DND-41 (cell line): ENCODE data around the gene IL6R.

Experiments
- ATAC-seq: fragments of 200-7000 bp; cut with Tn5 transposase; 3 replicates; pipeline ENCODE4 v1.9.1; 2021; ENCODE audit warnings: low read depth; ENCODE audit not compliant: insufficient read depth
- DNase-seq: peaks from one replicate; pipeline ENCODE4 v3.0.0-alpha.2; 2020
- H2AFZ ChIP-seq: 2 replicates; pipeline ENCODE4 v1.6.0; 2012; ENCODE audit warnings: low read depth, low read length
- H3K27ac ChIP-seq: 2 replicates; pipeline ENCODE4 v1.5.1; 2012; ENCODE audit warnings: low read length, inconsistent platforms
- H3K27me3 ChIP-seq: fragments of 200-600 bp; sonication (generic); 2 replicates; pipeline ENCODE4 v1.6.0; 2012; ENCODE audit warnings: low read length, mild to moderate bottlenecking, inconsistent platforms; ENCODE audit not compliant: insufficient read depth, poor library complexity
- H3K36me3 ChIP-seq: 2 replicates; pipeline ENCODE4 v1.5.1; 2012; ENCODE audit warnings: low read length, inconsistent platforms; ENCODE audit not compliant: insufficient read depth
- H3K4me1 ChIP-seq: 2 replicates; pipeline ENCODE4 v1.5.1; 2012; ENCODE audit warnings: mild to moderate bottlenecking, low read length; ENCODE audit not compliant: insufficient read depth
- H3K4me2 ChIP-seq: 2 replicates; pipeline ENCODE4 v1.6.0; 2012; ENCODE audit warnings: mild to moderate bottlenecking, moderate library complexity, low read length, inconsistent platforms; ENCODE audit not compliant: insufficient read depth
- H3K4me3 ChIP-seq, 2 experiments: fragments of 200-600 bp in 1 of 2; shearing (Covaris generic) in 1 of 2; 2 replicates each; pipeline ENCODE4 v1.5.1; 2012 to 2016; ENCODE audit warnings: inconsistent platforms in 2 of 2, low read length in 2 of 2, mild to moderate bottlenecking in 2 of 2, low read depth in 1 of 2, moderate library complexity in 1 of 2
- H3K79me2 ChIP-seq: 2 replicates; pipeline ENCODE4 v1.6.0; 2012; ENCODE audit warnings: low read length, inconsistent platforms; ENCODE audit not compliant: insufficient read depth
- H3K9ac ChIP-seq: 2 replicates; pipeline ENCODE4 v1.6.0; 2012; ENCODE audit warnings: low read depth, mild to moderate bottlenecking, inconsistent platforms, low read length, moderate library complexity
- H3K9me3 ChIP-seq: 2 replicates; pipeline ENCODE4 v1.5.1; 2012; ENCODE audit warnings: low read length, moderate library complexity, mild to moderate bottlenecking, inconsistent platforms; ENCODE audit not compliant: insufficient read depth, severe bottlenecking
- H4K20me1 ChIP-seq: 2 replicates; pipeline ENCODE4 v1.6.0; 2012; ENCODE audit warnings: low read length; ENCODE audit not compliant: insufficient read depth
- CTCF ChIP-seq: IDR thresholded peaks from 2 replicates; pipeline ENCODE4 v1.5.1; 2012; ENCODE audit warnings: borderline replicate concordance, low read length, moderate library complexity, mild to moderate bottlenecking; ENCODE audit not compliant: poor library complexity, severe bottlenecking; ENCODE audit errors: extremely low read depth
- EZH2 ChIP-seq: IDR thresholded peaks from 3 replicates; pipeline ENCODE4 v1.6.1; 2012; ENCODE audit warnings: borderline replicate concordance, low read depth, mild to moderate bottlenecking, moderate library complexity, low read length, inconsistent platforms; ENCODE audit not compliant: severe bottlenecking

Gene IL6R

GRCh38 chr1:154425172-154425571 lies 20.0 kb downstream of the IL6R start:
- DNase-seq = no peak
- H3K79me2 ChIP-seq = no peaks in the 10 kb centered on the region

GRCh38 chr1:154427173-154428139 lies 22.3 kb downstream of the IL6R start:
- ATAC-seq = no peak
- TF ChIP-seq EZH2 = no peak
- TF ChIP-seq CTCF = no peak
- H3K9ac ChIP-seq = no peak overlapping the region
- no peak overlapping the region for H3K4me2 ChIP-seq
- H3K9me3 ChIP-seq = no peaks in the 10 kb centered on the region
- H3K79me2 ChIP-seq = no peaks in the 10 kb centered on the region
- no peak overlapping the region for H3K27ac ChIP-seq
- H3K36me3 ChIP-seq = no peaks in the 10 kb centered on the region
- H2AFZ ChIP-seq = no peak overlapping the region
- peaks cover 10% of the 10 kb centered on the region for H3K27me3 ChIP-seq
- DNase-seq = no peak
- no peaks in the 10 kb centered on the region for H4K20me1 ChIP-seq
- H3K4me3 ChIP-seq = no peak overlapping the region
- no peaks in the 10 kb centered on the region for H3K4me1 ChIP-seq

More at GRCh38 chr1:154425172-154425571, 20.0 kb downstream of the IL6R start:
- TF ChIP-seq CTCF (no peak), EZH2 (no peak)
- H2AFZ ChIP-seq = no peak overlapping the region
- no peak overlapping the region for H3K27ac ChIP-seq
- no peak overlapping the region for H3K9ac ChIP-seq
- no peaks in the 10 kb centered on the region for H3K9me3 ChIP-seq
- H4K20me1 ChIP-seq = no peaks in the 10 kb centered on the region
- no peaks in the 10 kb centered on the region for H3K36me3 ChIP-seq
- no peak for ATAC-seq
- H3K27me3 ChIP-seq = peaks cover 13% of the 10 kb centered on the region
- H3K4me1 ChIP-seq = no peaks in the 10 kb centered on the region
- H3K4me3 ChIP-seq = no peak overlapping the region
- no peak overlapping the region for H3K4me2 ChIP-seq

- DNase-seq (no peak), ATAC-seq (no peak)
- no peak for TF ChIP-seq EZH2
- TF ChIP-seq CTCF = no peak
- Histone ChIP-seq H3K4me1 (no peaks in the 10 kb centered on the region), H4K20me1 (no peaks in the 10 kb centered on the region), H3K4me3 (no peak overlapping the region), H3K9me3 (no peaks in the 10 kb centered on the region), H3K9ac (no peak overlapping the region), H3K27me3 (peaks cover 3% of the 10 kb centered on the region), H3K79me2 (no peaks in the 10 kb centered on the region), H2AFZ (no peak overlapping the region), H3K27ac (no peak overlapping the region), H3K36me3 (no peaks in the 10 kb centered on the region), H3K4me2 (no peak overlapping the region)
Observed at GRCh38 chr1:154429118-154429517, 24.0 kb downstream of the IL6R start.
